Hippocampal formation (tissue), 2 donors: ENCODE data around the gene AVP.
"Not testable (repeated sequence)": the region's sequence is repeated elsewhere in the genome, so short reads cannot be mapped to it uniquely, and the experiment has no call there.

Experiments
- DNase-seq, 2 donors: peaks; one replicate each; lab custom pipeline; 2025; lab: John Stamatoyannopoulos, UW

The AVP gene

DNA sequence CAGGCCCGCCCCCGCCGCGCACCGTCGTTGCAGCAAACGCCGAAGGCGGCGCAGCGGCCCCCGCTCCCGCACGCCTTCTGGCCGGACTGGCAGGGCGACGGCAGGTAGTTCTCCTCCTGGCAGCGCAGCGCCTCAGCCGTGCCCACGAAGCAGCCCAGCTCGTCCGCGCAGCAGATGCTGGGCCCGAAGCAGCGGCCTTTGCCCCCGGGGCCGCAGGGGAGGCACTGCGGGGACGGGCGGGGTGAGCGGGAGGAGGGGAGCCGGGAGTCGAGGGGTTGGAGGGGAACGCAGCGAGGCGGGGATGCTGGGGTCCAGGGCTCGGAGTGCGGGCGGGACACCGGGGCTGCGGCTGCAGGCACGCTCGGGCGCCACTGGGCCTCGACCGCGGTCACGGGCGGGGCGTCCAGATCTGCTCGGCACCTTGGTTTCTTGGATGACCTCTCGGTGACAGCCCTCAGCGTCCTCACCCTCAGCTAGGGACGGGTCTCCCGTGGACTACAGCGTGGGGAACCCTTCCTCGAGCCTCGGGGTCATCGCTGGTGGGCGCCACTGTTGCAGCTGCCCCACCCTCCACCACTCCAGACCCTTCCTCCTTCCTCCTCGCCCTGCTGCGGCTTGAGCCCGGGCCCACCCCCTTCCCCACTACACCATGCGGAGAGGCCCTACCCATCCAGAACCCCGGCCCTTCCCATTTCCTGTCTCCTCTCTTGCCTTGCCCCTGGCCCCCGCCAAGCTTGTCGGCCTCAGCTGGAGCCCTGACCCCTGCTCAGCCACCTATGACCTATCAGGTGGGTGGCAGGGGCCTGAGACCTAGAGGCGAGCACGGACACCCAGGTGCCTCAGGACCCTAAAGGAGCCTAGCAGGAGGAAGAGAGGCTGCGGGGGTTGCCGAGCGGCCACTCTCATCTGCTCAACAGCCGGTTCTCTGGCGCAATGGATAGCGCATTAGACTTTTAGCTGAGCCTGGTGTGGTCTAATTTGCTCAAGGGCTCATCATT is 1.3 kb downstream of the AVP start:
- no peak for DNase-seq

DNA sequence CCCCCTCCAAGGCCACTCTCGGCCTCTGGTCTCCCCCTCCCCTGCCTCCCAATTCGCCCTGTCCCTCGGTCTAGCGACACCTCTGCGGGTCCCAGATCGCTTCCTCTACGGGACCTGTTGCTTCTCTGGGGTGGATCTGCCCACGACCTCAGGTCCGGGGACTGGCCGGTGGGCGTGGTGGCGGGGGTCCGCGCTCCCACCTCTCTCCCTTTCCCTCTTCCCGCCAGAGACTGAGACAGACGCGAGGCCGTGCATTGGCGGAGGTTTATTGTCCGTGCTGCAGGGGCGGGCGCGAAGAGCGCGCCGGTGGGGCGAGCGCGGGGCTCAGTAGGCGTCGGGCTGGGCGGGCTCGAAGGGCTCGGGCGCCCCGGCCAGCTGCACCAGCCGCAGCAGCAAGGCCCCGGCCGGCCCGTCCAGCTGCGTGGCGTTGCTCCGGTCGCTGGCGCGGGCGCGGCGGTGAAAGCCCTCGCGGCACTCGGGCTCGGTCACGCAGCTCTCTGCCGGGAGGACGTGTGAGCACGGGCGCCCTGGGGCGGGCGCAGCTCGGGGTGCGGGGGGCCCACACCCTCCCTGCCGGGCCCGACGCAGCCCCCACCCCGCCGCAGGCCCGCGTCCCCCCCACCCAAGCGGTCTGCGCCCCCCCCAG is 2.1 kb downstream of the AVP start:
- DNase-seq = no peak

DNA sequence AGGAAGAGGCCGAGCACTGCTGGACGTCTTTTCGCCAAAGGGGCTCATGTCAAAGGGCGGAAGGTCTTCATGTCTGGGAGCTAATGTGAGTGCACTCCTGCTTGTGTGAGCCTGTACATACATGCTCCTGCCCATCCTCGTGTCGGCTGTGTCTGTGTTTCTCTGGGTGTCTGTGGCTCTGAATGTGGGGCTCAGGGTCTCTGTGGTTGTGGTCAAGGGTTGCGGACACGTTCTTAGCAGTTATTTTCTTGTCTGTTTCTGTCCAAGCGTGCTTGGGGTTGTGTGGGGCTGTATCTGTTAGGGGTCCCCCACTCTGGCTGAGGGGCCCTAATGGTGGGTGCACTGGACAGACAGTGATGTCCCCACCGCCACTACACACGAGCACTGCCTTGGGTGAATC is 2.9 kb downstream of the AVP start:
- DNase-seq = no peak

DNA sequence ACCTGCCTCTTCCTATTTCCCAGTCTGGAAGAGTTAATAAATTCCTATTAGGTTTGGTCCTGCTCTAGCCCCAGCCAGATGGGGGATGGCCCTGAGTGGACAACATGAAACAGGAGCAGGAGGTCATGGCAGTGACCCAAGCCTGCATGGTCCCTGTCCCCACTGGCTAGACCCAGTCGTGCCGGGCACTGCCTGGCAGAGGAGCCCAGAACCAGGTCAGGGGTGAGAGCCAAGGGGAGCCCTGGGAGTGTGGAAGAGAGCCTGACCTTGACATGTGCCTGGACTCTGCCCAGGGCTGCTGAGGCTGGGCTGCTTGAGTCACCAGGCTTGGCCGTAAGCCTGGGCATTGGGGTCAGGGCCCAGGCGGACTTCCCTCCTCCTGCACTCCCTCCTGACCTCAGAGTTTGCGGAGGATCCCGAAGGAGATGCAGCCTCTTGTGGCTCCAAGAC is 3.6 kb downstream of the AVP start:
- DNase-seq = no peak

DNA sequence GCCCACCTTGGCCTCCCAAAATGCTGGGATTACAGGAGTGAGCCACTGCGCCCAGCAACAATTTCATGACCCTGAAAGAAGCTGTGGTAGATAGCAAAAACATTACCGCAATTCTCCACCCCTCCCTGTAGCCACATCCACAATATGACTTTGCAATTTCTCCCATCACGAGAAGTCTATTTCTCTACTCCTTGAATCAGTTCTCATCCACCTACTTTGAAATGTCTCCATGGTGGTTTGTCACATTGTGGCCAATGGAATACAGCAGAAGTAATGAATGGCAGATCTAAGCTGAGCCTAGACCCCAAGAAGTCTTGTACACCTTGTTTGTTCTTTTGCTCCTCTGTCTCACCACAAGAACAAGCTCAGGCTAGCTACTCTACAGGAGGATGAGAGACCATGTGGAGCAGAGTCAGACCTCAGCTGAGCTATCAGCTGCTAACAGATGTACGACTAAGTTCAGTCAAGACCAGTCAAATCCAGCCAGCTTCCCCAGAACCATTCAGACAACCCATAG is 6.8 kb downstream of the AVP start:
- no peak for DNase-seq

DNA sequence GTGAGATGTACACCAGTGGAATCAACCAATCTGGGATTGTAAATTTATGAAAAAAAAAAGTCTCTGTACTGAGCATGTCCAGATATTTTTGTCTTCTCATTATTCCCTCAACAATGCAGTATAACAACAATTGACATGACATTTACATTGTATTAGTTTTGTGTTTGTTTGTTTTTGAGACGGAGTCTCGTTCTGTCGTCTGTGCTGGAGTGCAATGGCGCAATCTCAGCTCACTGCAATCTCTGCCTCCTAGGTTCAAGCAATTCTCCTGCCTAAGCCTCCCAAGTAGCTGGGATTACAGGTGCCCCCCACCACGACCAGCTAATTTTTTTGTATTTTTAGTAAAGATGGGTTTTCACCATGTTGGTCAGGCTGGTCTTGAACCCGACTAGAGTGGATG is 9.2 kb downstream of the AVP start:
- not testable (repeated sequence) for DNase-seq

DNA sequence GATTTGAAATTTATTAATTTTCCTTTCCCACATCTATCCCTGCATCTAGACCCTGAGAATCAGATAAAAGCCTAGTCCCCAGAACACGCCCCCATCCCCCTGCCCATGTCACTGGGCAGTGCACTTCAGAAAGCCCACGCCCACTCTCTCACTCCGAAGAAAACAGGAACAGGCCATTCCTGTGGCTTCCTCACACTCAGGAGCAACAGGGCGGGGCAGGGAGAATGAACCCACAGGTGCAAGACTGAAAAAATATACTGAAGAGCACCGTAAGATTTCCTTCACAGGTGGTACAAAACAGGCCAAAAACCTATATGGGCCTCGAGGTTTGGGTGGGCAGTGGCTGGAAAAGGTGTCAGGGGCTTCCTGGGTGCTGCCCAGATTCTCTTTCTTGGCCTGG is 9.7 kb downstream of the AVP start:
- no peak for DNase-seq

DNA sequence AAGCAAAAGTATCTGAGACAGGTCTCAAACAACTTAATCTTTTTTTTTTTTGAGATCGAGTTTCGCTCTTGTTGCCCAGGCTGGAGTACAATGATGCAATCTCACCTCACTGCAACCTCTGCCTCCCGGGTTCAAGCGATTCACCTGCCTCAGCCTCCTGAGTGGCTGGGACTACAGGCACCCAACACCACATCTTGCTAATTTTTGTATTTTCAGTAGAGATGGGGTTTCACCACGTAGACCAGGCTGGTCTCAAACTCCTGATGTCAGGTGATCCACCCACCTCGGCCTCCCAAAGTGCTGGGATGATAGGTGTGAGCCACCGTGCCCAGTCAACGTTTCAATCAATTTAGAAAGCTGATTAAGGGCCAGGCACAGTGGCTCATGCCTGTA is 11.3 kb downstream of the AVP start:
- not testable (repeated sequence) for DNase-seq

DNA sequence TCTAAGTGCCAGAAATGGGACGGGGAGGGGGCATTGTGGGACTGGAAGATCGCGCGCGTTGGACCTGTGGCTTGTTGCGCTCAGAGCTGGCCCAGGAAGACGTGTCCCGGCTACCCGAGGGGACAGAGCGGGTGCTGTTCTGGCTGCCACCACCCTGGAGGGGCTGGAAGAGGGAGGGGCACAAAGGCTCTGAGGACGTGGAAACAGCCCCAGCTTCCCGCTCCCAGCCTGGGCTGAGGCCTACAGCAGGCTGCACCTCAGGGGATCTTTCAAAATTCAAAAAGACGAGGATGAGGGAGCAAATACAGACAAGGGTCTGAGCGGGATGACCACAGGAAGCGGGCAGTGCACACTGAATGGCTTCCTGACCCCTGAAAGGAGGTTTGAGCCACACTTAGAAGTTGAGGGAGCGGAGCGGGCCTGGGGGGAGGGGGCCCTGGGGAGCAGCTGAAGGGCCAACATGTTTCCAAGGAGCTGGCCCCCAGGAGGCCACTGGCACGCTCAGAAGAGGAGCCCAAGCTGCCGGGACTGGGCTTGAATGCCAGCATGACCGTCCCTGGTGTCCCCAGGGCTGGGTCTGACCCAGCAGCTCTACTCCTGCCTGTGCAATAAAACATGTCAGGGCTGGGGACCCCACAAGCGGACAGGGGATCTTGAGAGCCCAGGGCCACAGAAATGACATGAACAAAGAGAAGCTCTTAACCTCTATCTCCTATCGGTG is 11.8 kb downstream of the AVP start:
- DNase-seq = no peak

DNA sequence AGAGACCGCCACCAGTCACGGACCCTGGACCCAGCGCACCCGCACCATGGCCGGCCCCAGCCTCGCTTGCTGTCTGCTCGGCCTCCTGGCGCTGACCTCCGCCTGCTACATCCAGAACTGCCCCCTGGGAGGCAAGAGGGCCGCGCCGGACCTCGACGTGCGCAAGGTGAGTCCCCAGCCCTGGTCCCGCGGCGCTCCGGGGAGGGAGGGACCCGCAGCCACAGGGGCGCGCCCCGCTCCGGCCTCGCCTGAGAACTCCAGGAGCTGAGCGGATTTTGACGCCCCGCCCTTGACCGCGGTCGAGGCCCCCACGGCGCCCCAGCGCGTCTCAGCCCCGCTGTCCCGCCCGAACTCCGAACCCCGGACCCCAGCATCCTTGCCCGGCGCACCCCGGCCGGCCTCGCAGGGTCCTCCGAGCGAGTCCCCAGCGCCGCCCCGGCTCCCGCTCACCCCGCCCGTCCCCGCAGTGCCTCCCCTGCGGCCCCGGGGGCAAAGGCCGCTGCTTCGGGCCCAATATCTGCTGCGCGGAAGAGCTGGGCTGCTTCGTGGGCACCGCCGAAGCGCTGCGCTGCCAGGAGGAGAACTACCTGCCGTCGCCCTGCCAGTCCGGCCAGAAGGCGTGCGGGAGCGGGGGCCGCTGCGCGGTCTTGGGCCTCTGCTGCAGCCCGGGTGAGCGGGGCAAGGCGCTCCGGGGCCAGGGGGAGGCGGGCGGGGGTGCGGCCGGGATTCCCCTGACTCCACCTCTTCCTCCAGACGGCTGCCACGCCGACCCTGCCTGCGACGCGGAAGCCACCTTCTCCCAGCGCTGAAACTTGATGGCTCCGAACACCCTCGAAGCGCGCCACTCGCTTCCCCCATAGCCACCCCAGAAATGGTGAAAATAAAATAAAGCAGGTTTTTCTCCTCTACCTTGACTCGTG is 12.7 kb downstream of the AVP start, which contains the start of gene OXT:
Gene OXT (plus strand): TSS at position 11 of the 920 bp plus-strand sequence. CDS start 36 bp downstream, at position 47.
- no peak for DNase-seq

DNA sequence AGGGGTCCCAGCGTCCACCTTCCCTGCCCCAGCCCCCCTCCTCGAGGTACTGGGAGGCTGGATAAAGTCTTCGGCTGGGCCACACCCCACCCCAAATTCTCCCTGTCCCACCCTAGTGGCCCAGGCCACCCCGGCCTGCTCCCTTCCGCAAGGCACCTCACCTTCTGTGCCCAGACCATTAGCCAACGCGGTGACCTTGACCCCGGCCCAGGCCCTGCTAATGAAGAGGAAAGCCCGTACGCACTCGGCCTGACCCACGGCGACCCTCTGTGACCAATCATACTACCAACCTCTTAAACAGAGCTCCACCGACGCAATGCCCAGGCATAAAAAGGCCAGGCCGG is 13.3 kb downstream of the AVP start:
- DNase-seq = no peak

DNA sequence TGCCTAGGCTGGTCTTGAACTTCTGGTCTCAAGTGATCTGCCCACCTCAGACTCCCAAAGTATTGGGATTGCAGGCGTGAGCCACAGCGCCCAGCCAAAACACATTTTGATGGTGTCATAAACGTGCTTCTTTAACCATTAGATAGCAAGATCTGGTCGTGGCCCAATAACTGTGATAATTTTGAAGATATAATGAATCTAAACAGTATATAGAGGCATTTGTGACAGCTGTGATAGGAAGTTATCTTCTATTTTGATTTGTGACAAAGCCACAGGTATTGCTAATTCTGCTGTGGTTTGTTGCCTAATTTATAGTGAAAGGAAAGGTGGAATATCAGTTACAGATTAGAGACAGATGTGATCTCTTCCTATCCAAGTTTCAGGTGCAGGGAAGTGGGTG is 13.8 kb downstream of the AVP start:
- DNase-seq = no peak

DNA sequence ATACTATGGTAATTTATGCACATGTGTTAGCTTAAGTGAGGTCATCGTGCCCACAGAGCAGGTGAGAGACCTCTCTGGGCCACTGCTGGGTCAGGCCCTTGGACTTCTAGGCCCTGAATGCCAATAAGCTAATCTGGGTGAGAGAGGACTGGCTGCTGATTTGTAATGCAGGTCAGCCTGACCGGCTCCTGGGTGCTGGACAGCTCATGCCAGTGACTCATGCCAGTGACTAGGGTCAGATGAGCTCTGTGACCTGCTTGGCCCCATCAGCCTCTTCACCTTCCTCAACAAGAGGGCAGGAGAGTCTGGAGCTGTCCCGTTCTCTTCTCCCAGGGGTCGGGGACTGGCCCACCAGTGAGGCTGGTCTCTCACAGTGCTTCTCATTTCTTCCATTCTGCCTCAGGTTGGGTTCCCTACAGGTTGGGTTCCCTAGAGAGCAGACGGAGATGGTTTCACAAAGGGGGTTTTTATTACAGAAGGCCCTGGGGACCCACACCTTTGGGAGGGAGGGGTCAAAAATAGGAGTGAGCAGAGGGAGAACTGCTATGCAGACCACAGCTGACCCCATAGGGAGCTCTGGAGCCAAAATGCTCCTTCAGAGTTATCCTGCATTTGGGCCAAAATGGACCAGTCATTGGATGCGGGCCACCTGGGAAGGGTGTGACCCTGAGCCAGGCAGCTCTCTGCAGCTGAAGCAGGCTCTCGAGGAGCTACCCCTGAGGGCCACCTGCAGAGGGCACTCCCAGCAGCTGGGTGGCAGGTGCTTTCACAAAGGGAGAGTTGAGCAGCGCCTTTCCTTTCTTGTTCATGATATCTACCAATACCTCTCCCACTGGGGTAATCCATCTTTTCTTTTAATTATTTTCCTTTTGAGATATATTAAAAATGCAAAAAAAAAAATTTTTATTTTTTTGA is 15.3 kb downstream of the AVP start:
- DNase-seq = no peak

DNA sequence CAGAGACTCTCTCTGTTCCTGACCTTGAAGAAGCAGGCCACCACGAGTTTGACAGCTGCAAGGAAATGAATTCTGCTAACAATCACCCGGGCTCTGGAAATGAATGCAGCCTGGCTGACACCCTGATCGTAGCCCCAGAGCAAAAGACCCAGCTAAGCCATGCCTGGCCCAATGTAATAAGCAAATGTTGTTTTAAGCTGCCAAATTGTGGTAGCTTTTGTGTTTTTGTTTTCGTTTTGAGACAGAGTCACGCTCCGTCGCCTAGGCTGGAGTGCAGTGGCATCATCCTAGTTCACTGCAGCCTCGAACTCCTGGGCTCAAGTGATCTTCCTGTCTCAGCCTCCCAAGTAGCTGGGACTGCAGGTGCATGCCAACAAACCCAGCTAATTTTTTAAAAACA is 16.4 kb downstream of the AVP start:
- DNase-seq = no peak

DNA sequence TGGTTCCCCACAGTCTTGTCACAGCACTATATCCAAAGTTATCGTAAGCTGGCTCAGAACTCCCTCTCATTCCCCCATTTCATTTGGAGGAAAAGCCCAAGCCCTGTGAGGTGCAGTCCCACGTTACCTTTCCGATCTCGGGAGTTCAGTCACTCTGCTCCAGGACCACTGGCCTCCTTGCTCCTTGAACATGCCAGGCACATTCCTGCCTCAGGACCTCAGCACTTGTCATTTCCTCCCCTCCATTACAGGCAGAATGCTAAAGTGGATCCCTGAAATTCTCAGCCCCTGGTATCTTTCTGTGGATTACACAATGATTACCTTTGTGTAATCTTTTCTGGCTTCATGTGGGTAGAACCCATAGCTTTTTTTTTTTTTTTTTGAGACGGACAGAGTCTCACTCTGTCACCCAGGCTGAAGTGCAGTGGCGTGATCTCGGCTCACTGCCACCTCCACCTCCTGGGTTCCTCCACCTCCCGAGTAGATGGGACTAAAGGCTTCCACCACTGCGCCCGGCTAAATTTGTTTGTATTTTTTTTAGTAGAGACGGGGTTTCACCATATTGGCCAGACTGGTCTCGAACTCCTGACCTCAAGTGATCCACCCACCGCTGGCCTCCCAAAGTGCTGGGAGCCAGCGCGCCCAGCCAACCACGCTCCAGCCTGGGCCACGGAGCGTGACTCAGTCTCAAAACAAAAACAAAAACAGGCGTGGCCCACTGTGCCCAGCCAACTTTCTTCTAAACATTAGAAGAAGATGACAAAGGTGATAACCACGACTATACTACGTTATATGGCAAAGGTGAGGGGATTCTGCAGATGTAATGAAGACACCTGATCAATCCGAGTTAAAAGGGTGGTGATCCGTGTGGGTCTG is 17.1 kb downstream of the AVP start:
- DNase-seq = no peak

DNA sequence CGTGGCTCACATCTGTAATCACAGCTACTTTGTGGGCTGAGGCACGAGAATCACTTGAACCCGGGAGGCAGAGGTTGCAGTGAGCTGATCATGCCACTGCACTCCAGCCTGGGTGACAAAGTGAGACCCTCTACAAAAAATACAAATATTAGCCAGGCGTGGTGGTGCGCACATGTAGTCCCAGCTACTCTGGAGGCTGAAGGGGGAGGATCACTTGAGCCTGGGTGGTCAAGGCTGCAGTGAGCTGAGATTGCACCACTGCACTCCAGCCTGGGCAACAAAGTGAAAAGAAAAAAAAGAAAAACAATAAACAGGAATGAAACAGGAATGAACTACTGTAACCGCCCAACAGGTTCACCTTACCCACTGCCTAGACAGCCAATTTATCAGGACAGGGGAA is 20.4 kb downstream of the AVP start:
- DNase-seq = not testable (repeated sequence)

DNA sequence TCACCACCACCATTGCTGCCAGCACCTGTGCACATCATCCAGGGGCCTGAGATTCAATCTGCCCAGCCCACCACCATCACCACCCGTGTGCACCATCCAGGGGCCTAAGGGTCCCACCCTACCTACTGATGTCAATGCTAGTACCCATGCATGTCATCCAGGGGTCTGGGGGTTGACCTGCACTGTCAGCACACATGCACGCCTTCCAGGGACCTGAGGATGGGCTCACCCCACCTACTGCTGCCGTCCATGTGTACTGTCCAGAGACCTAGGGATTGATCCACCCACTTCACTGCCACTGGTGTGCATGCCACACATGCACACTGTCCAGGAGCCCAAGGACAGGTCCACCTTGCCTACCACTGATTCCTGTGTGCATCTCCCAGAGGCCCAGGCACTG is 25.0 kb downstream of the AVP start:
- no peak for DNase-seq

DNA sequence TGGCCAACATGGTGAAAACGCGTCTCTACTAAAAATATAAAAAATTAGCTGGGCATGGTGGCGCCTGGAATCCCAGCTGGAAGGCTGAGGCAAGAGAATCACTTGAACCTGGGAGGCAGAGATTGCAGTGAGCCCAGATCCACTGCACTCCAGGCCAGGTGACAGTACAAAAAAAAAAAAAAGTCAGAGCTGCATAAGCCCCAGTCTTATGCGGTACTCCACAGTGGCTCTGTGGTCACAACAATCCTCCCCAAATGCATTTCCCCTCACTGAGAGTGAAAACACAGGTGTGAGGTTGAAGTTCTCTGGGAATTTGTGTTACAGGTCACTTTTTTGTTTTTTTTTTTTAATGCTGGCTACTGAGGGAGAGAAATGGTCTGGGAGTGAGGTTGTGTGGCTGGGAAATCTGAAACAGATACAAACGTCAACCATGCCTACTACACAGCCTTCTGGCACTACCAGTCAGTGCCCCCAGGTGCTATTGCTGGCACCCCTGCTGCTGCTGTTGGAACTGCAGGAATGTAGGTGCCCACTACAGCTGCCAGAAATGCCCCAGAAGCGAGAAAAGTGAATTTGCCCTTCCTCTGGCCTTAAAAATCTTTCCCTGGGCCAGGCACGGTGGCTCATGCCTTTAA is 33.0 kb downstream of the AVP start:
- no peak for DNase-seq
